ENCODE results near the gene ACTA1.

ACTA1 gene

GRCh38 chr1:229471175-229471574 is 37.3 kb upstream of the ACTA1 start:
- DNase-seq (ENCODE audit: low read depth): no peak
- TF ChIP-seq CTCF (conservative IDR thresholded peaks at IDR 0.05; ENCODE audit: low read length): no peak
- H3K4me3 ChIP-seq (ENCODE audit: low read length): no peak overlapping the region

- no peak for TF ChIP-seq CTCF (conservative IDR thresholded peaks at IDR 0.05; ENCODE audit: low read length)
- no peak overlapping the region for H3K4me3 ChIP-seq (ENCODE audit: low read length)
- no peak for DNase-seq (ENCODE audit: low read depth)
These were observed 36.6 kb upstream of the ACTA1 start for GRCh38 chr1:229470406-229471043.

- TF ChIP-seq CTCF (conservative IDR thresholded peaks at IDR 0.05; ENCODE audit: low read length): no peak
- H3K4me3 ChIP-seq (ENCODE audit: low read length): no peak overlapping the region
- DNase-seq (ENCODE audit: low read depth): no peak
These were observed 33.0 kb upstream of the ACTA1 start for GRCh38 chr1:229466887-229467286.

GRCh38 chr1:229464672-229465071 is 30.8 kb upstream of the ACTA1 start:
- no peak for DNase-seq (ENCODE audit: low read depth)
- no peak for TF ChIP-seq CTCF (conservative IDR thresholded peaks at IDR 0.05; ENCODE audit: low read length)

GRCh38 chr1:229461032-229461668 is 27.3 kb upstream of the ACTA1 start:
- DNase-seq (ENCODE audit: low read depth): no peak
- no peak for TF ChIP-seq CTCF (conservative IDR thresholded peaks at IDR 0.05; ENCODE audit: low read length)
- no peak overlapping the region for H3K4me3 ChIP-seq (ENCODE audit: low read length)

More at GRCh38 chr1:229464672-229465071, 30.8 kb upstream of the ACTA1 start:
- no peak overlapping the region for H3K4me3 ChIP-seq (ENCODE audit: low read length)

GRCh38 chr1:229459815-229460214 is 25.9 kb upstream of the ACTA1 start:
- no peak for TF ChIP-seq CTCF (conservative IDR thresholded peaks at IDR 0.05; ENCODE audit: low read length)
- no peak for DNase-seq (ENCODE audit: low read depth)
- H3K4me3 ChIP-seq (ENCODE audit: low read length): no peak overlapping the region

GRCh38 chr1:229457436-229457835 is 23.5 kb upstream of the ACTA1 start:
- H3K4me3 ChIP-seq (ENCODE audit: low read length): no peak overlapping the region
- no peak for TF ChIP-seq CTCF (conservative IDR thresholded peaks at IDR 0.05; ENCODE audit: low read length)
- DNase-seq (ENCODE audit: low read depth): no peak
